ENCODE data around the gene CSMD2.

The CSMD2 gene

DNA sequence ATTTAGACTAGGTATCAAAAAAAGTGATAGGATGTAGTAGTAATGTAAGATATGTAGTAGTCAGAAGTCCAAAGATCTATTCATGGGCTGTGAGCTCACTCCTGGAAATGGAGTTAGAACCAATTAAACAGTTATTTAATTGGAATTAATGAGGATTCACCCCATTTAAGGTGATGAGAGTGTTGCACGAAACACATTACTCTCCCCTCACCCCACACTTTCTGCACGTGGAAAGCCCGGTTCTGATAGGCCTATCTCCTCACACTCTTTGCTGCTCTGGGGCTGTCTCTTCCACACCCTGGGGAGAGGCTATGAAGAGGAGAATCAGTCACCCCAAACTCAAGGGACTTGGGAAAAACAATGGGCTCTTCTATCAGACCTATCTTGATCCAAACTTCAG is 174.7 kb downstream of the CSMD2 start:
- DNase-seq (ENCODE audit: extremely low spot score): no peak
- POLR2A ChIA-PET: no interaction called here
- TF ChIP-seq ZNF384 (IDR thresholded peaks at IDR 0.05): no peak
- TF ChIP-seq L3MBTL2 (conservative IDR thresholded peaks at IDR 0.05): no peak
- TF ChIP-seq ELF4 (IDR thresholded peaks at IDR 0.05): no peak
- no peak for TF ChIP-seq FOXM1 (IDR thresholded peaks at IDR 0.05; ENCODE audit: borderline replicate concordance)
- no peak for TF ChIP-seq FOXA1 (IDR thresholded peaks at IDR 0.05)
- CTCF ChIA-PET: no interaction called here

DNA sequence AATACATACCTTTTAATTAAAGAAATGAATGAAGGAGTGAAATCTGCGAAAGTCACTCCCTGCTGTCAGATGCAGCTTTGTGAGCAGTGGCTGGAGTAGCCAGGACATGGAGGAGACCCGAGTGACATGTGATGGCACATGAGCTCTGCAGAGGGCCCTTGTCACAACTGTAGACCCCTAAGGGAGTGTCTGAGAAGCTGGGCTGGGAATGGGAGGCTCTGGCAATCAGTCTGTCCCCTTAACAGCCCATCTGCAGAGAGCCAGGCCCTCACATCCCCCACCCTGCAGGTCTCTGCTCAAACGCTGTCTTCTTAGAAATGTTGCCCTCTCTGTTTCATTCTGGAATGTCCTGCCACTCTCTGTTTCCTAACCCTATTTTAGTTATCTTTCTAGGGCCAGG is 176.9 kb downstream of the CSMD2 start:
- CTCF ChIA-PET: interaction anchor here (1.1 kb wide), 1 partner anchor 25 kb away, joined by 5 read pairs; no protein-coding TSS in a partner anchor
- POLR2A ChIA-PET: no interaction called here
- no peak for DNase-seq (ENCODE audit: extremely low spot score)
- TF ChIP-seq FOXK2 (IDR thresholded peaks at IDR 0.05): no peak
- no peak for TF ChIP-seq ARNT (IDR thresholded peaks at IDR 0.05)

DNA sequence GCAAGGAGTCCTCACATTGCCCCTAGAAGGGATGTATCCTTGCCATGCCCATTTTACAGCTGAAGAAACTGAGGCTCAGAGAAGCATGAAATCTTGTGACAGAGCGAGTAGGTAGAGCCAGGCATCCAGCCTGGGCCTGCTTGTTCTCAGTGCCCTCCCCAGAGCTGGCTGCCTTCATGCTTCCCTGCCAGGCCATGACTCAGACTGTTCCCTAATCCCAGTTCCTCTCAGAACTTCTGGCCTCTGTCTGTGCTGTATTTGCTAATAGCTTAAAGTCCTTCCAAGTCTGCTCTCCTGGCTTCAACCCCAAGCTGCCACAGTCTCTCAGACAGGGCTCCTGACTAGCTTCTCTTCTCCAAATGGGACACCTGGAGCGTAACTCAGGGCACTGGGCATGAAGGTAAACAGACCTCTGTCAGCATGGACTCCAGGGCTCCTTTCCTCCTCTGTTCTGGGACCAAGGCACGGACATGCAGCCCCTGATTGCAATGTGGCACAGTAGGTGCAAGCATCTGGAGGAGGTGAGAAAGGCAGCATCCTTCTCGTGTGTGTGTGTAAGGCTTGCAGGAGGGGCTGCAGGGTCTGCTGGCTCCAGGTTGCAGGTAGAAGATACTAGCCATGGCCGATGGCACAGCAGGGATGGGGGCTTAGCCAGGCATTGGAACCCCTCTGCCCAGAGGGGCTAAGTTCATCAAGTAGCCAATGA is 178.5 kb downstream of the CSMD2 start:
- CTCF ChIA-PET: no interaction called here
- TF ChIP-seq ZNF384 (IDR thresholded peaks at IDR 0.05) (no peak), FOXK2 (IDR thresholded peaks at IDR 0.05) (no peak), ELF4 (IDR thresholded peaks at IDR 0.05) (no peak), BHLHE40 (IDR thresholded peaks at IDR 0.05; ENCODE audit: borderline replicate concordance) (no peak)
- POLR2A ChIA-PET: no interaction called here
- DNase-seq (ENCODE audit: extremely low spot score): no peak

DNA sequence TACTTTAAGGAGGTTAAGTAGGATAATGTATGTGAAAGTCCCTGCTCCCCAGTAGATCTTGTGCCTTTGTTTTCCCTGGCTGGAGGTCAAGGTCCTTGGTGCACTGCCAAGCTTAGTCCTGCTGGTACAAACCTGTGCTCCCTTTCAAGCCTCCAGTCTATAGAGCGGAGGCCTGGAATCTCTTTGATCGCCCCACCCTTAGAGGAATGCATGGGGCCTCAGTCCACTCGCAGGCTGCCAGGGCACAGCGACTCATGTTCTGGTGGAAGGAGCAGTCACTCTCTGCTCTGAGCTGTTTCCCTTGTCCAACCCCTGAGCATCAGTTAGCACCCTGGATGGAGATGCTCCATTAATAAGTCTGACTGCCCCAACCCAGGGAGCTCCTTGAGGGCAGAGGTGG is 179.4 kb downstream of the CSMD2 start:
- TF ChIP-seq SUZ12 (IDR thresholded peaks at IDR 0.05) (no peak), LEF1 (IDR thresholded peaks at IDR 0.05; ENCODE audit: borderline replicate concordance) (no peak), ARNT (IDR thresholded peaks at IDR 0.05) (no peak), TARDBP (IDR thresholded peaks at IDR 0.05) (no peak), FOXM1 (IDR thresholded peaks at IDR 0.05; ENCODE audit: borderline replicate concordance) (no peak), NFRKB (IDR thresholded peaks at IDR 0.05) (no peak), SP1 (IDR thresholded peaks at IDR 0.05) (no peak)
- ChIA-PET CTCF (no interaction called here), POLR2A (no interaction called here)
- DNase-seq (ENCODE audit: extremely low spot score): no peak

DNA sequence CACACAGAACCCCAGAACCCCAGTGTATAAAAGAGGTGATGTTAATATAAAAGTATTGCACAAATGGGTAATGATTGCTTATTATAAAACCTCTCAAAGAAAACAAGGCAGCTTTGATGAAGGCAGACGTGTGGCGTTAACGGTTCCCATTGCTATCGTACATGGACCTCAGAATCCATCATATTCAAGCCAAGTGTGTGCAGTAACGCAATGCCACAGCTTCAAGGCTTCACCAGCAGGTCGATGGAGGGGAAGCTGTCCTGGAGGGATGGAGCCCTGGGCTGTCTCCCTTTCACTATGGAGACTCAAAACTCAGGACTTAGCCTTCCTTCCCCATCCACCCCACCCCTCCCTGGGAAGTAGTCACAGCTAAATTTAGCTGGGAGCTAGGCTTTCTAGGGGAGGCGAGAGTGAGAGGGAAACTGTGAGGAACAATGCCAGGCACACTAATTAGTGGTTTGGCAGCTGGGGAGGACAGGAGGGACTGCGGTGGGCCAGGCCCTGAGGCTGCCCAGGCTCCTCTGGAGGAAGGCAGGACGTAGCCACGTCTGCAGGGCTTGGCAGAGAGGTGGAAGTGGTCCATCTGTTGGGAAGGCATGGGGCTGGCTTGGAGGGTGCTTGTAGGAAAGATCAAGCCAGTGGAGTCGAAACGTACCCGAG is 180.0 kb downstream of the CSMD2 start:
- TF ChIP-seq SP1 (IDR thresholded peaks at IDR 0.05): no peak
- TF ChIP-seq BHLHE40 (IDR thresholded peaks at IDR 0.05; ENCODE audit: borderline replicate concordance): no peak
- no peak for TF ChIP-seq LEF1 (IDR thresholded peaks at IDR 0.05; ENCODE audit: borderline replicate concordance)
- TF ChIP-seq FOXK2 (IDR thresholded peaks at IDR 0.05): no peak
- CTCF ChIA-PET: no interaction called here
- DNase-seq (ENCODE audit: extremely low spot score): no peak
- POLR2A ChIA-PET: no interaction called here

DNA sequence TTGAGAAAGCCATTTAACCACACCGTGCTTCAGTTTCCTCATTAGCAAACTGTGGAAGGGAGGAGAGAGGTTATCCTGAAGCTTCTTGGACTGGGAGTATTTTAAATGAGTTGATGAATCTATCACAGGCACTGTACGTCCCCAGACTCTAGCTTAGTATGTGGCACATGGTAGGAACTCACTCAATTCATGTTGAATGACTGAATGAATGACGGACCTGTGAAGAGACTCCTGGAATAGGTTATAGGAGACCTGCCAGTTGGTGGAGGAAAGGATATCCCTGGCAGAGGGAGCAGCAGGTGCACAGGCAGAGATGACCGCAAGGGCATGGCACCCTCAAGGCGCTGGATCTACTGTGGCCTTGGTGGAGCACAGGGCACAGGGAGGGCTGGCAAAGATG is 182.6 kb downstream of the CSMD2 start:
- no peak for DNase-seq (ENCODE audit: extremely low spot score)
- CTCF ChIA-PET: no interaction called here
- POLR2A ChIA-PET: no interaction called here
- TF ChIP-seq HDGF (IDR thresholded peaks at IDR 0.05; ENCODE audit: borderline replicate concordance) (no peak), TARDBP (IDR thresholded peaks at IDR 0.05) (no peak), LEF1 (IDR thresholded peaks at IDR 0.05; ENCODE audit: borderline replicate concordance) (no peak), FOXA1 (IDR thresholded peaks at IDR 0.05) (no peak), L3MBTL2 (conservative IDR thresholded peaks at IDR 0.05) (no peak), ZNF384 (IDR thresholded peaks at IDR 0.05) (no peak), SUZ12 (IDR thresholded peaks at IDR 0.05) (no peak)
- TF ChIP-seq, protein P1, sequence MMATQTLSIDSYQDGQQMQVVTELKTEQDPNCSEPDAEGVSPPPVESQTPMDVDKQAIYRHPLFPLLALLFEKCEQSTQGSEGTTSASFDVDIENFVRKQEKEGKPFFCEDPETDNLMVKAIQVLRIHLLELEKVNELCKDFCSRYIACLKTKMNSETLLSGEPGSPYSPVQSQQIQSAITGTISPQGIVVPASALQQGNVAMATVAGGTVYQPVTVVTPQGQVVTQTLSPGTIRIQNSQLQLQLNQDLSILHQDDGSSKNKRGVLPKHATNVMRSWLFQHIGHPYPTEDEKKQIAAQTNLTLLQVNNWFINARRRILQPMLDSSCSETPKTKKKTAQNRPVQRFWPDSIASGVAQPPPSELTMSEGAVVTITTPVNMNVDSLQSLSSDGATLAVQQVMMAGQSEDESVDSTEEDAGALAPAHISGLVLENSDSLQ (IDR thresholded peaks at IDR 0.05): no peak

DNA sequence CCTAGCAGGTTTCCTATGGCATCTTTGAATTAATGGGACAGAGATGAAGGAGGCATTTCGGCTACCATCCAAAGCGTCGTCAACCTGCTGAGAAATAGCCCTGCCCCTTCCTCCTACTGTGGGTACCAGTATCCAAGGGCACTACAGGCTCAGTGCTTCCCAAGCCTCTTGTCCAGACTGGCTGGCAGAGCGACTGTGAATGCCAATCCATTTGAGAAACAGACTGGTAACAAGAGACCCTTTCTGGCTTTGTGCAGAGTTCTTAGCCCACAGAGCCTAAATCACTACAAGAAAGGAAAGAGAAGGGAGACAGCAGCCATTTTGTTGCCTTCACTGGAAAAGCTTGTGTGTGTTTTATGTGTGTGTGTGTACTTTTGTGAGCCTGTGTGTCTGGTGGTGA is 185.7 kb downstream of the CSMD2 start:
- POLR2A ChIA-PET: no interaction called here
- no peak for DNase-seq (ENCODE audit: extremely low spot score)
- CTCF ChIA-PET: no interaction called here
- TF ChIP-seq L3MBTL2 (conservative IDR thresholded peaks at IDR 0.05) (no peak), ARNT (IDR thresholded peaks at IDR 0.05) (no peak), HDGF (IDR thresholded peaks at IDR 0.05; ENCODE audit: borderline replicate concordance) (no peak)
- TF ChIP-seq, protein P1 (IDR thresholded peaks at IDR 0.05): no peak

DNA sequence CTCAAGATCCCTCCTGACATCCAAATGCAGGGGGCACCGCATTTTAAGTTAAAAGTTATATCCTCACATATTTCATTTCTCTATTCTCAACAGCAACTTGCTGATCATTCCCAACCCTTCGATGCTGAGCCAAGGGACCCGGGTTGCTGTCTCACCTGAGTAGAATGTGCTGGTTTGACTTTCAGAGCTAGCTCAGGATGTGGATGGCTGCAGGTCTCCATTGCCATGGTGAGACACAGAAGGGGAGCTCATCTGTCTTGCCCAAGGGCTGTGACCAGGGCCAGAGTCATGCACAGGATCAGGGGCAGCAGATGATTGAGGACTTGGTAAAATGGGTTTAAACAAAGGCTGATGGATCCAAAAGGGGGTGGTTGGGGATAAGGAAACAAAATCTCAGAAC is 189.1 kb downstream of the CSMD2 start:
- DNase-seq (ENCODE audit: extremely low spot score): no peak
- POLR2A ChIA-PET: no interaction called here
- CTCF ChIA-PET: no interaction called here
- TF ChIP-seq SP1 (IDR thresholded peaks at IDR 0.05) (no peak), FOXA1 (IDR thresholded peaks at IDR 0.05) (no peak), L3MBTL2 (conservative IDR thresholded peaks at IDR 0.05) (no peak)

Data from HEK293T (cell line).